ENCODE measurements around the gene SOX9.

SOX9 gene

DNA sequence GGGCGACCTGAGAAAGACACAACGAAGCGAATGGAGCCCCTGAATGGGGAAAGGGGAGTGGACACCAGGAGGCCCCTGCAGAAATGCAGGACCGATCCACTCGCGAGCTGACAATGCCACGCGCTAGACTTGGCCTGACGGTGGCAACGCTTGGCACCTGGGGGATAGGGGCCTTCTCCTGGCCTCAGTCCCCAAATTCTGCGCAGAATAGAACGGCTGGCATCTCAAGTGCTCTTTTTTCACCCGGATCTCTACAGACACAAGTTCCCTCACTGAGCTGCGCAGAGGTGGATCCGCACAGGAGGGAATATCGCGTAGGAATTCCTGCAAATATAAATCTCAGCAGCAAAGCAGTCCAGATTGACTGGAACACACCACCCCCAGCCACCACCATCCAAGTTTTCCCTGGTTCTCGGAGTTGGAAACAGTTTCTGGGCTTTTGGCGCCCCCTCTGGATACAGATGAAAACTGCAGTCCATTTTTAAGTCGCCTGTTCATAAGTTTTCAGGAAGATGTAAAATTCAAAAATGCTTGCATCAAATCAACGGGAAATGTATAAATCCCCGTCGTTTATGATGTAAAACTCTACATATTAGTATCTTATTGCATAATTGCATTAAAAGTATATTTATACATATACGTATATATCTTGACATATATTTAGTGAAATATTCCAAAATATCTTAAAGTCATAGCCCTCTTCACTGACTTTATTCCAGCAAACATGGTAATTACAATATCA, 2.3 kb upstream of the SOX9 start:
- Mint-ChIP-seq H3K4me1 (peaks cover 16 to 34% of the 10 kb centered on the region in 2 donors), H3K27ac (peak overlapping the region; percentile 88), H3K9me3 (no peaks in the 10 kb centered on the region), H3K36me3 (peaks cover 2 to 9% of the 10 kb centered on the region in 2 donors), H3K4me3 (peak overlapping the region in 1 of 2 donors; percentile 50), H3K27me3 (peaks cover 80 to 99% of the 10 kb centered on the region in 2 donors)
- no peak for ATAC-seq (replicated peaks)
- DNase-seq: no peak

DNA sequence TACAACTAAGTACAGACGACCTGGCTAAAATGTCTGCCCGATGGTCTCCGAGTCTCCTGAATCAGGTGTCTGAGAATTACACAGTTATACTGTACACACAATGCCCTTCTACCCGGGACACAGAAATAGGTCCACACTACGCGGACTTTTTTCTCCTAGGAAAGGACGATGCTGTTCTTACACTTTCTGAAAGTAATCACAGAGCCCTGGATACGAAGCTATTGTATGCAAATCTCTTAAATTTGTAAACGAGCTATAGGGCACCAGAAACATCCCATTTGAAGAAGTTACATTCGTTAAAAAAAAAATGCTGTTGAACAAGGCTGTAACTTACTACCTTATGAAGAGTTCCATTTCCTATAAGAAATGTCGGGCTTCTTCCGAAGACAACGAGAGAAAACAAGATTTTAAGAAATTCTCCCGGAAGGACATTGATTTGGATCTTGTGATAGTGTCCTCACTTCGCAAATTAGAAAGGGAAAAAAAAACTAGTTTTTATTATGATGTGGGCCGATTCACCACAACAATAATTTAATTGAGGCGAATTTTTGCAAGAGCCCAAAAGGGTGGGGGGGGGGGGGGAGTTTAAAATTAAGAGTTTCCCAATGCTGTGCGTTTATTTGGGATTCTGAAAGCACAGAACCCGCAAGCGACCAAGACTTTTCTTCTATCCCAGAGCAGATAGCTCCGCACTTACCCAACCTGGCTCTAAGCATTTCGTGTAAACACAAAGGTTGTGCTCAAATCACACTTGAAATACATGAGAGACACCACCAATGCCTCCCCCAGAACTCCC, 1.5 kb upstream of the SOX9 start:
- H3K36me3 Mint-ChIP-seq: peaks cover 5 to 9% of the 10 kb centered on the region in 2 donors
- H3K27me3 Mint-ChIP-seq: peaks cover 79 to 97% of the 10 kb centered on the region in 2 donors
- peaks cover 1 to 3% of the 10 kb centered on the region in 2 donors for H3K9me3 Mint-ChIP-seq
- peak overlapping the region in 1 of 2 donors; percentile 39 for H3K4me3 Mint-ChIP-seq
- peaks cover 18 to 34% of the 10 kb centered on the region in 2 donors for H3K4me1 Mint-ChIP-seq
- peak overlapping the region; percentile 78 for H3K27ac Mint-ChIP-seq
- DNase-seq: no peak
- no peak for ATAC-seq (replicated peaks)

DNA sequence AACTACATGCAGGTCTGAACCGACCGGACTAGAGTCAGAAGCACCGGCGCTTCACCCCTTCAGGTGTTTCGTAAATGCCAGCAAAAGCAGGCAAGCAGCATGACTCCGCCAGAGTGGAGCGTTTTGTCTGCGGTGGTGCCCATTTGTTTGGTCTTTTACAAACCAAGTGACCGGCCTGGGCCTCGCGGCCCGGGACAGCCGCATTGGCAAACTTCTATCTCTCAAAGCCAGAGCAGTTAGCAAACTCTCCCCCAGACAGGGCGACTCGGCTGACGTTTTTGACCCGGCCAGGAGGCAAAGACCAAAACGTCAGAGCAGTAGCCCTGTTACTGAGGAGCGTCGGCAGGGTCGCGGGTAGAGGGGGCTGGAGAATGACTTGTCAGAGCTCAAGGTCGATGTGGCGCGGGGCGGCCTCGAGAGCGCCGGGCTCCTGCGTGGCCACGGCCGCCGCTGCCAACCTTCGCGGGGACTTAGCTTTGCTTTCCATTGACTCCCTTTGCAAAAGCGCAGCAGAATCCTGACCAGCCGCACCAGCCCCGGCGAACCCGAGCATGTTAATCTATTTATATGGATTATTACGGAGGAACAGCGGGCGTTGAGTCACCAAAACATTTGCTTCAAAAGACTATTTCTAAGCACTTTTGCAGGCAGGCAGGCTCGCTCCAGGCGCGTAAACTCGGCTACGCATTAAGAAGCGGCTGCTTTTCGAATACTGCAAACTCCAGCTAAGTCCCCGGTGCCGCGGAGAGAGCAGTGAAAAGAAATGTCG, 763 bp upstream of the SOX9 start:
- ATAC-seq (replicated peaks) (no peak), DNase-seq (no peak)
- Mint-ChIP-seq H3K4me3 (no peak overlapping the region), H3K27me3 (peaks cover 78 to 93% of the 10 kb centered on the region in 2 donors), H3K4me1 (peaks cover 18 to 34% of the 10 kb centered on the region in 2 donors), H3K27ac (peak overlapping the region; percentile 78), H3K9me3 (peaks cover 1 to 3% of the 10 kb centered on the region in 2 donors), H3K36me3 (peaks cover 7 to 9% of the 10 kb centered on the region in 2 donors)

DNA sequence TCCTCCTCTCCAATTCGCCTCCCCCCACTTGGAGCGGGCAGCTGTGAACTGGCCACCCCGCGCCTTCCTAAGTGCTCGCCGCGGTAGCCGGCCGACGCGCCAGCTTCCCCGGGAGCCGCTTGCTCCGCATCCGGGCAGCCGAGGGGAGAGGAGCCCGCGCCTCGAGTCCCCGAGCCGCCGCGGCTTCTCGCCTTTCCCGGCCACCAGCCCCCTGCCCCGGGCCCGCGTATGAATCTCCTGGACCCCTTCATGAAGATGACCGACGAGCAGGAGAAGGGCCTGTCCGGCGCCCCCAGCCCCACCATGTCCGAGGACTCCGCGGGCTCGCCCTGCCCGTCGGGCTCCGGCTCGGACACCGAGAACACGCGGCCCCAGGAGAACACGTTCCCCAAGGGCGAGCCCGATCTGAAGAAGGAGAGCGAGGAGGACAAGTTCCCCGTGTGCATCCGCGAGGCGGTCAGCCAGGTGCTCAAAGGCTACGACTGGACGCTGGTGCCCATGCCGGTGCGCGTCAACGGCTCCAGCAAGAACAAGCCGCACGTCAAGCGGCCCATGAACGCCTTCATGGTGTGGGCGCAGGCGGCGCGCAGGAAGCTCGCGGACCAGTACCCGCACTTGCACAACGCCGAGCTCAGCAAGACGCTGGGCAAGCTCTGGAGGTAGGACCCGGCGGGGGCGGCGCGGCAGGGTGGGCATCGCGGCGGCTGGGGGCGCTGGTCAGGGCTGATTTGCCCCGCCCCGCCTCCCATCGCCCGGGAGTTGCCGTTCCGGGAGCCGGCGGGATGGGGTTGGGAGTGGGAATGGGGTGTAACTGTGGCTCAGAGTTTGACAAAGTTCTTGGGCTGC, 567 bp downstream of the SOX9 start:
- H3K9me3 Mint-ChIP-seq: peaks cover 1 to 3% of the 10 kb centered on the region in 2 donors
- peak overlapping the region; percentile 40 to 71 for H3K4me3 Mint-ChIP-seq
- peak overlapping the region; percentile 93 for H3K27ac Mint-ChIP-seq
- ATAC-seq (replicated peaks) (no peak), DNase-seq (no peak)
- H3K36me3 Mint-ChIP-seq: peaks cover 7 to 9% of the 10 kb centered on the region in 2 donors
- H3K27me3 Mint-ChIP-seq: peaks cover 70 to 85% of the 10 kb centered on the region in 2 donors
- H3K4me1 Mint-ChIP-seq: peaks cover 14 to 28% of the 10 kb centered on the region in 2 donors

DNA sequence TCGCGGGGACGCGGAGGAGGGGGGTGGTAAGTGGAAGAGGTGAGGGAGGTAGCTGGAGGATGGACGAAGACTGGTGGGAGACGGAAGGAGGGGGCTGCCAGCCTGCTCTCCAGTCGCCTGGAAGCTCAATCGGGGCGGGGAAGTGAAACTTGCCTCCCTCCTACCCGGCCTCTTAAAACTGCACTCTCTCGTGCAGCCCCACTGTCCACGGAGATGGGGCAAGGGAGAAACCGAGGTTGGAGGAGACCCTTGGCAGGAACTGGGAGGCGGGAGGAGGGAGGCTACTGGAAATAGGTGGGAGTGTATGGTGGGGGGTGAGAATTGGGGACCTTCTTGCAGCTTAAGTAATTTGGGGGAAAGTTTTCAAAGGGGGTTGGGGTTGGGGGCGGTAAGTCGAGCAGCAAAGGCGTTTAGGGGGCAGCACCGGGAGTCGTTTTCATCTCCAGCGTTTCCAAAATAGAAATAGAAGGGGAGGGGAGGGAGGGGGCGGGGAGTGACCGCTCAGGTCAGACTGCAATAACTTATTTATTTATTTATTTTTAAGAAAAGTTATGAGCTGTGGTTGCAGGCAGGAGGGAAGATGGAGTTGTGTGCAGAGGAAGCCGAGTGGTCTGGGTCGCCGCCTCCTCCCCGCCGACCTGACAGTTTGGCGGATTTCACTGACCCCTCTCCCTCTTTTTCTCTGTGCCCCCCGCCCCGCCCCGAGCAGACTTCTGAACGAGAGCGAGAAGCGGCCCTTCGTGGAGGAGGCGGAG, 1.4 kb downstream of the SOX9 start:
- Mint-ChIP-seq H3K27me3 (peaks cover 70 to 82% of the 10 kb centered on the region in 2 donors), H3K9me3 (peaks cover 1 to 3% of the 10 kb centered on the region in 2 donors), H3K36me3 (peaks cover 7 to 9% of the 10 kb centered on the region in 2 donors), H3K4me3 (peak overlapping the region; percentile 40 to 71), H3K4me1 (peaks cover 14 to 27% of the 10 kb centered on the region in 2 donors), H3K27ac (peak overlapping the region; percentile 93)
- ATAC-seq (replicated peaks): no peak
- DNase-seq: no peak

DNA sequence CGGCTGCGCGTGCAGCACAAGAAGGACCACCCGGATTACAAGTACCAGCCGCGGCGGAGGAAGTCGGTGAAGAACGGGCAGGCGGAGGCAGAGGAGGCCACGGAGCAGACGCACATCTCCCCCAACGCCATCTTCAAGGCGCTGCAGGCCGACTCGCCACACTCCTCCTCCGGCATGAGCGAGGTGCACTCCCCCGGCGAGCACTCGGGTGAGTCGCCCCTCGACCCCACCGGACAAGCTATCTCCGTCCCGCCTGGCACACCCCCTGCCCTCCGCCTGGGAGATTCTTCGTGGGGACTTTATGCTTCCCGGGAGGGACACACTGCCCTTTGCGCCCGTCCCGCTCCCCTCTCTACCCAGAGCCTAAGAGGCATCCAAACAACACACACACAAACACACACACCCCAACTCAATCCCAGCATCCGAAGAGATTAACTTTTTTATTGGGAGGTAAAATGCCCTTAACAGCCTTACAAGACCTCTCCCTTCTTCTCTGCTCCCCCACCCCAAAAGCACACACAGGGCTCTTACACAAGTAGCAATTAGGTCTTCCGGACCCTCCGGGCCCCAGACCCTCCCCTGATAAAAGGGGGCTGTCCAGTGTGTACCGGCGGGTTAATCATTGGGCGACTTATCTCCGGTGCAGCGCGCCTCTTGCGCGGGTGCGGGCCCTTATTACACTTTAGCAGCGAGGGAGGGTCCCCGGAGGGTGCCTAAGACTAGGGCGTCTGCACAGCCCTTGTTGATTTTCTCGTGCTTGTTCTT, 2.1 kb downstream of the SOX9 start:
- H3K4me3 Mint-ChIP-seq: peak overlapping the region in 1 of 2 donors; percentile 7
- peaks cover 72 to 81% of the 10 kb centered on the region in 2 donors for H3K27me3 Mint-ChIP-seq
- peaks cover 14 to 27% of the 10 kb centered on the region in 2 donors for H3K4me1 Mint-ChIP-seq
- ATAC-seq (replicated peaks): no peak
- no peak for DNase-seq
- H3K9me3 Mint-ChIP-seq: peaks cover 1 to 3% of the 10 kb centered on the region in 2 donors
- H3K36me3 Mint-ChIP-seq: peaks cover 7 to 9% of the 10 kb centered on the region in 2 donors
- peak overlapping the region; percentile 38 for H3K27ac Mint-ChIP-seq

DNA sequence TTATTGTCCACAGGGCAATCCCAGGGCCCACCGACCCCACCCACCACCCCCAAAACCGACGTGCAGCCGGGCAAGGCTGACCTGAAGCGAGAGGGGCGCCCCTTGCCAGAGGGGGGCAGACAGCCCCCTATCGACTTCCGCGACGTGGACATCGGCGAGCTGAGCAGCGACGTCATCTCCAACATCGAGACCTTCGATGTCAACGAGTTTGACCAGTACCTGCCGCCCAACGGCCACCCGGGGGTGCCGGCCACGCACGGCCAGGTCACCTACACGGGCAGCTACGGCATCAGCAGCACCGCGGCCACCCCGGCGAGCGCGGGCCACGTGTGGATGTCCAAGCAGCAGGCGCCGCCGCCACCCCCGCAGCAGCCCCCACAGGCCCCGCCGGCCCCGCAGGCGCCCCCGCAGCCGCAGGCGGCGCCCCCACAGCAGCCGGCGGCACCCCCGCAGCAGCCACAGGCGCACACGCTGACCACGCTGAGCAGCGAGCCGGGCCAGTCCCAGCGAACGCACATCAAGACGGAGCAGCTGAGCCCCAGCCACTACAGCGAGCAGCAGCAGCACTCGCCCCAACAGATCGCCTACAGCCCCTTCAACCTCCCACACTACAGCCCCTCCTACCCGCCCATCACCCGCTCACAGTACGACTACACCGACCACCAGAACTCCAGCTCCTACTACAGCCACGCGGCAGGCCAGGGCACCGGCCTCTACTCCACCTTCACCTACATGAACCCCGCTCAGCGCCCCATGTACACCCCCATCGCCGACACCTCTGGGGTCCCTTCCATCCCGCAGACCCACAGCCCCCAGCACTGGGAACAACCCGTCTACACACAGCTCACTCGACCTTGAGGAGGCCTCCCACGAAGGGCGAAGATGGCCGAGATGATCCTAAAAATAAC, 3.0 kb downstream of the SOX9 start:
- ATAC-seq (replicated peaks) (no peak), DNase-seq (no peak)
- peaks cover 1 to 3% of the 10 kb centered on the region in 2 donors for H3K9me3 Mint-ChIP-seq
- H3K4me3 Mint-ChIP-seq: no peak overlapping the region
- H3K36me3 Mint-ChIP-seq: peaks cover 7 to 9% of the 10 kb centered on the region in 2 donors
- H3K27me3 Mint-ChIP-seq: peaks cover 67 to 73% of the 10 kb centered on the region in 2 donors
- peaks cover 13 to 20% of the 10 kb centered on the region in 2 donors for H3K4me1 Mint-ChIP-seq
- H3K27ac Mint-ChIP-seq: peak overlapping the region; percentile 80

DNA sequence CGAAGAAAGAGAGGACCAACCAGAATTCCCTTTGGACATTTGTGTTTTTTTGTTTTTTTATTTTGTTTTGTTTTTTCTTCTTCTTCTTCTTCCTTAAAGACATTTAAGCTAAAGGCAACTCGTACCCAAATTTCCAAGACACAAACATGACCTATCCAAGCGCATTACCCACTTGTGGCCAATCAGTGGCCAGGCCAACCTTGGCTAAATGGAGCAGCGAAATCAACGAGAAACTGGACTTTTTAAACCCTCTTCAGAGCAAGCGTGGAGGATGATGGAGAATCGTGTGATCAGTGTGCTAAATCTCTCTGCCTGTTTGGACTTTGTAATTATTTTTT, 3.6 kb downstream of the SOX9 start:
- peaks cover 7 to 9% of the 10 kb centered on the region in 2 donors for H3K36me3 Mint-ChIP-seq
- no peak overlapping the region for H3K27ac Mint-ChIP-seq
- peaks cover 61 to 67% of the 10 kb centered on the region in 2 donors for H3K27me3 Mint-ChIP-seq
- ATAC-seq (replicated peaks) (no peak), DNase-seq (no peak)
- H3K4me3 Mint-ChIP-seq: no peak overlapping the region
- peaks cover 13 to 20% of the 10 kb centered on the region in 2 donors for H3K4me1 Mint-ChIP-seq
- H3K9me3 Mint-ChIP-seq: peaks cover 1 to 3% of the 10 kb centered on the region in 2 donors

DNA sequence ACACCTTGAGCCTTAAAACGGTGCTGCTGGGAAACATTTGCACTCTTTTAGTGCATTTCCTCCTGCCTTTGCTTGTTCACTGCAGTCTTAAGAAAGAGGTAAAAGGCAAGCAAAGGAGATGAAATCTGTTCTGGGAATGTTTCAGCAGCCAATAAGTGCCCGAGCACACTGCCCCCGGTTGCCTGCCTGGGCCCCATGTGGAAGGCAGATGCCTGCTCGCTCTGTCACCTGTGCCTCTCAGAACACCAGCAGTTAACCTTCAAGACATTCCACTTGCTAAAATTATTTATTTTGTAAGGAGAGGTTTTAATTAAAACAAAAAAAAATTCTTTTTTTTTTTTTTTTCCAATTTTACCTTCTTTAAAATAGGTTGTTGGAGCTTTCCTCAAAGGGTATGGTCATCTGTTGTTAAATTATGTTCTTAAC, 4.4 kb downstream of the SOX9 start:
- Mint-ChIP-seq H3K4me1 (peaks cover 13 to 20% of the 10 kb centered on the region in 2 donors), H3K27ac (no peak overlapping the region), H3K9me3 (peaks cover 1 to 3% of the 10 kb centered on the region in 2 donors), H3K4me3 (no peak overlapping the region), H3K36me3 (peaks cover 7 to 9% of the 10 kb centered on the region in 2 donors), H3K27me3 (peaks cover 55 to 58% of the 10 kb centered on the region in 2 donors)
- DNase-seq (no peak), ATAC-seq (replicated peaks) (no peak)

DNA sequence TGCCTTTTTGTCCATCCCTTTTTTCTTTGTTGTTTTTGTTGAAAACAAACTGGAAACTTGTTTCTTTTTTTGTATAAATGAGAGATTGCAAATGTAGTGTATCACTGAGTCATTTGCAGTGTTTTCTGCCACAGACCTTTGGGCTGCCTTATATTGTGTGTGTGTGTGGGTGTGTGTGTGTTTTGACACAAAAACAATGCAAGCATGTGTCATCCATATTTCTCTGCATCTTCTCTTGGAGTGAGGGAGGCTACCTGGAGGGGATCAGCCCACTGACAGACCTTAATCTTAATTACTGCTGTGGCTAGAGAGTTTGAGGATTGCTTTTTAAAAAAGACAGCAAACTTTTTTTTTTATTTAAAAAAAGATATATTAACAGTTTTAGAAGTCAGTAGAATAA, 4.9 kb downstream of the SOX9 start:
- Mint-ChIP-seq H3K27me3 (peaks cover 50 to 53% of the 10 kb centered on the region in 2 donors), H3K4me1 (peaks cover 13 to 20% of the 10 kb centered on the region in 2 donors), H3K36me3 (peaks cover 7 to 9% of the 10 kb centered on the region in 2 donors), H3K9me3 (peaks cover 1 to 3% of the 10 kb centered on the region in 2 donors), H3K4me3 (no peak overlapping the region), H3K27ac (no peak overlapping the region)
- DNase-seq: no peak
- no peak for ATAC-seq (replicated peaks)

DNA sequence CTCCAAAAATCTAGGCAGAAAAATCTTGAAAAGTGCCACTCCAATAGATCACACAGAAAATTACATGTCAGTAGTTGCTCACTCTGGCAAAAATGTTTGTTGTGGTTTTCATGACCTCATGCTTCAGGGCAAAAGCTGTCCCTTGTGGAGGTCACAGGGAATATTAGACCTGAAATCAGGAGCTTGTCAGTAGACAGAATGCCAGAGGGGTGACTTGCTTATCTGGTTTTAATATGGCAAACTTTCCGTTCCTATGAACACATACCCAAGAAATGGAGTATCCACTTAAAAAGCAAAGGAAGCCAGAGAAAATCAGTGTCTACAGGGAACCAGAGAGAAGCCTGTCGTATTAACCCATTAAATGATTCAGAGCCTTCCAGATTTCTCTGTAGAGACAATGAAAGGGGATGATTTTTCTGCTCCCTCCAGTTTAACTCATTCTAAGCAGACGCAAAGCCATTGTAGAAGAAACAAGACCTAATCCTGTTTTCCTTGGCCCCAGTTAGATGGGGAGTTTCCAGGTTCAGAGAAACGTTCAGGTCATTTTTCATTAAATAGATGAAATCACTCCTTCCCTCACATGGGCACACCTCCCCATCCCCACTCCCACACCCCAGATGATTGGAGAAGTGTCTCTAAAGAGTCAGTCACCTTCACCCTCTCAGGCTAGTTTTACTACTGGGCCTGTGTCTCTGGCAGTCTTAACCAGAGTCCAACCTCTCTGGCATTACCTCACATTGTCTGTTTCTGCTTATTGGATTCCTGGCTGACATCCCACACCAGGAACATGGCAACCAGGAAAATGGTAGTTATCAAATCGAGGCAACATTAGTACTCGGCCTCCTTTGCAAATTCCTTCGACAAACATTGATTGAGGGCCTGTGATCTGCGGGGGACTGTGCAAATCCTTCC, 6.0 kb downstream of the SOX9 start:
- ATAC-seq (replicated peaks) (no peak), DNase-seq (no peak)
- Mint-ChIP-seq H3K27ac (no peak overlapping the region), H3K36me3 (peaks cover 6 to 7% of the 10 kb centered on the region in 2 donors), H3K4me3 (no peak overlapping the region), H3K27me3 (peaks cover 39 to 42% of the 10 kb centered on the region in 2 donors), H3K9me3 (peaks cover 1 to 3% of the 10 kb centered on the region in 2 donors), H3K4me1 (peaks cover 8 to 11% of the 10 kb centered on the region in 2 donors)
